Measurements from ENCODE around the gene TBC1D13.
A peak's percentile ranks its signal among the peaks of the same experiment; 100 is the strongest.
"Not testable (repeated sequence)": the region's sequence is repeated elsewhere in the genome, so short reads cannot be mapped to it uniquely, and the experiment has no call there.

The TBC1D13 gene, protein sequence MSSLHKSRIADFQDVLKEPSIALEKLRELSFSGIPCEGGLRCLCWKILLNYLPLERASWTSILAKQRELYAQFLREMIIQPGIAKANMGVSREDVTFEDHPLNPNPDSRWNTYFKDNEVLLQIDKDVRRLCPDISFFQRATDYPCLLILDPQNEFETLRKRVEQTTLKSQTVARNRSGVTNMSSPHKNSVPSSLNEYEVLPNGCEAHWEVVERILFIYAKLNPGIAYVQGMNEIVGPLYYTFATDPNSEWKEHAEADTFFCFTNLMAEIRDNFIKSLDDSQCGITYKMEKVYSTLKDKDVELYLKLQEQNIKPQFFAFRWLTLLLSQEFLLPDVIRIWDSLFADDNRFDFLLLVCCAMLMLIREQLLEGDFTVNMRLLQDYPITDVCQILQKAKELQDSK

DNA sequence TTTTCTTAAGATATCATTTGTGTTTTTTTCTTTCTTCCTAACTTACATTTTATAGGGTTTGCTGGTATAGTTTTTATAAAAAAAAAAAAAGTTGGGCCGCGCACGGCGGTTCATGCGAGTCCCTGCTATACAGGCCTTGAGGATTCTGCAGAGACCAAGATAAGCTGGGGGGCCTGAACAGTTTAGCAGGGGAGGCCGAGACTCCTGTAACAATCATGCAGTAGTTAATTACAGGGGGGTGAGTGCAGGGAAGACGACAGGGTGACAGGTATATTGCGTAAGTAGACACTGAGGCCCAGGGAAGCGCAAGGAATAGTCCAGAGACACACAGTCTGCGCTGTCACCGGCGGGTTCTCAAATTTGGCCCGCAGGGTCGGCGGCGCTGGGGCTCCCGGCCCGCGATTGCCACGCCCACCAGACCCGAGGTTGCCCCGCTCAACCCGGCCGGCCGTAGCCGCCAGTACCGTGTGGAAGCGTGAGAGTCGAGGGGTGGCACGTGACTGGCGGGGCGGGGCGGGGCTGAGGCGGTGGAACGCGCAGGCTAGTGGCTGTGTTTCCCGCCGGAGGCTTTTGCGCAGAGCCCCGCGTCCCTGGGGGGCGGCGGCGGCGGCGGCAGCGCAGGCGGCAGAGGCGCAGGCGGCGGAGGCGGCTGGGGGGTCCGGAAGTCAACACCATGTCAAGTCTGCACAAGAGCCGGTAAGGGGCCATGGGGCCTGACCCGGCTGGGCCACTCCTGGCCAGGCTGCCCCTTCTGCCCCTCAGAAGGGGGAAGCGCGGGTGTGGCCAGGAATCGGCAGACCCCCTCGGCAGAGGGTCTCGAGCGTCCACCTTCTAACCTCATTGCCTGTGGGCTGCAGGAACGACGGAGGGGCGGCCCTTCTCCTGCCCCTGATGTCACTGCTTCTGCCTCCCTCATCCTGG, at the start of gene TBC1D13:
TSS of gene TBC1D13 (plus strand) at position 573 of the 921 bp plus-strand sequence. CDS start at position 674, 101 bp downstream.
- DNase-seq: peak; percentile 92

DNA sequence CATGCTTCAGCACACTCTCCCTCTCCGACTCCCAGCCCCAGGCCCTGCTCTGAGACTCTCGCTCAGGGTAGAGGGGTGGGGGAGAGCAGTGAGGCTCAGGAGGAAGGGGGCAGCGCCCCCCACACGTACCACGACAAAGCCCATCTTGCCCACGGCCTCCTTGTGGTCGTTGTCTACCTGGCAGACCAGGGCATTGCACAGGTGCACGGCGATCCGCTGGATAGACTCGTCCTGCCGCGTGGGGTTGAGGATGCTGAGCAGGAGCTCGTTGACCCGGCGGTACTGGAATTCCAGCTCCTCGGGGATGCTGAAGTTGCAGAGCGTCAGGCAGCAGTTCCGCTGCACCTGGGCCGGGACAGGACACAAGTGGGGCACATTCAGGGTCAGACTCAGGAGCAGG, 44.7 kb upstream of the TBC1D13 start:
- no peak for DNase-seq

DNA sequence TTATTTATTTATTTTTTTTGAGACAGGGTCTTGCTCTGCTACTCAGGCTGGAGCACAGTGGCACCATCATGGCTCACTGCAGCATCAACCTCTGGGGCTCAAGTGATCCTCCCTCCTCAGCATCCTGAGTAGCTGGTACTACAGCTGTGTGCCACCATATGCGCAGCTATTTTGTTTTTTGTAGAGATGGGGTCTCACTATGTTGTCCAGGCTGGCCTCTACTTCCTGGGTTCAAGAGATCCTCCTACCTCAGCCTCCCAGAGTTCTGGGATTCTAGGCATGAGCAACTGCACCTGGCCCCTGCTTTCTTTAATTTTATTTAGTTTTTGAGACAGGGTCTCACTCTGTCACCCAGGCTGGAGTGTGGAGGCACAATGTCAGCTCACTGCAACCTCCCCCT, 43.6 kb upstream of the TBC1D13 start:
- no peak for DNase-seq

DNA sequence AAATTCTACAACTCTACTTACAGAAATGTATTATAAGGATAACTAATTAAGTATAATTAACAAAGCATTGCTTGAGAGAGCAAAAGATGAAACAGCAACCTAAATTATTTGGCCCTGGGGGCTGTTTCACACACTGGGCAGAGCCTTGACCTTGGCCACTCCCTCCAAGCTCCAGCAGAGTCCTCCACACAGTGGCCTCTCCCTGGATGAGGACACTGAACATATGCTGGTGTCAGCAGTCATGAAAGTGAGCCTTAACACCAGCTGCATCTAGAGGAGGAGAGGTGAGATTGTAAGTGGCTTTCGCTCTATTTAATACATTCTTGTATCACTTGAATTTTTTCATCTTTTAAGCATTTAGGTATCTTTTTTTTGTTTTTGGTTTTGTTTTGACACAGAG, 39.8 kb upstream of the TBC1D13 start:
- no peak for DNase-seq

DNA sequence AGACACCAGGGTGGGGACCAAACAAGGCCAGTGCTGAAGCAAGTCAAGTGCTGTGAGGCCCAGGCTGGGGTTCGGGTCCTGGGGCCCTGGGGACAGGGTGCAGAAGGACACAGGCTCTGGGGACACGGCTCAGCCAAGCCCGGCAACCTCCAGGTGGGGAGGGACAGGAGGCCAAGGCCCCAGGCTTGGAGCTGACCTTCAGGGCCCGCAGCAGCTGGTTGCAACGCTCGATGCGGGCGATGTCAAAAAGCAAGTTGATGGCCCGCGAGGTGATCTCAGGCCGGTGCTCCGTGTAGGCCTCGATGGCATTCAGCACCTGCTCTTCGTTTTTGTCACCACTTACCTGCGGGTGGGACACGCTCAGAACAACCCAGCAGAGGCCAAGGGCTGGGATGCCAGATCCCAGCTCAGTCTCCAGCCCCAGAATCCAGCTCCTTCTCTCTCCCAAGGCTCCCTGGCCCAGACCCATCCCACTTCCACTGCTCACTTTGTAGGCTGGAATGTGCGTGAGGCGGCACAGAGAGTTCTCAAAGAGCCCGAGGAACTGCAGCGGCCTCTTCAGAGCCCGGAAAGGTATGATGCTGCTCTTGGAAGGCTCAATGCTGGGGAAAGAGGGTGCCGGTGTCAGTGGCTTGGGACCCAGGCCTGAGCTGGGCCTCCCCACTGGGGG, 36.0 kb upstream of the TBC1D13 start:
- no peak for DNase-seq

DNA sequence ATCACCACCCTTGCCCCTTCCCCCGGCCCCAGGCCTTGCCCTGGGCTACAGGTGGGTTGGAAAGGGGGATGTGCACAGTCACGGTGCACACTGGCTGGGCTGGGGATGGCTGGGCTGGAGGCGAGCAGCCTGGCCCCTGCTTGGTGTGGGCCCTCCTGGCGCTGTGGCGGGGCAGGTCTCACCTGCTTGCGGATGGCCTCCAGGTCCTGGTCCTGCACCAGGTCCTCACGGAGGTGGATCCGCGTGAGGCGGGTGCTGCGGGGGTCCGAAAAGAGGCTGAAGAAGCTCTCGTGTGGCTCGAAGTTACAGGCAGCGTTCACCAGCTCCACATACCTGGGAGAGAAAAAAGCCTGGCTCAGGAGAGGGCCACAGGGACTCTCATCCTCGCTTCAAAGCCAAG, 33.4 kb upstream of the TBC1D13 start:
- DNase-seq: no peak

DNA sequence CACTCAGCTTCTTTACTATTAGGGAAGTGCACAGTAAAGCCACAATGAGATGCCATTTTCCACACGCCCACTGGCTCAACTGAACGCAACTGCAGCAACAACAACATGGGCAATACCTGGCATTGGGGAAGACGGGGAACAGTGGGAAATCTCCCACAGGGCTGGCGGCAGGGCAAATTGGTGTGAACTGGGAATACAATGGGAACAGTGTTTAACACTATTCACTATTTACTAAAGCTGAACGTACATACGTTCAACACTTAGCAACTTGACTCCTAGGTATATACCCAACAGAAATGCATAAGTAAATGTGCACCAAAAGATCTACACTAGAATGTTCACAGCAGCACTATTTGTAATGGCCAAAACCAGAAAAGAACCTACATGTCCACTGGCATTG, 29.5 kb upstream of the TBC1D13 start:
- no peak for DNase-seq

DNA sequence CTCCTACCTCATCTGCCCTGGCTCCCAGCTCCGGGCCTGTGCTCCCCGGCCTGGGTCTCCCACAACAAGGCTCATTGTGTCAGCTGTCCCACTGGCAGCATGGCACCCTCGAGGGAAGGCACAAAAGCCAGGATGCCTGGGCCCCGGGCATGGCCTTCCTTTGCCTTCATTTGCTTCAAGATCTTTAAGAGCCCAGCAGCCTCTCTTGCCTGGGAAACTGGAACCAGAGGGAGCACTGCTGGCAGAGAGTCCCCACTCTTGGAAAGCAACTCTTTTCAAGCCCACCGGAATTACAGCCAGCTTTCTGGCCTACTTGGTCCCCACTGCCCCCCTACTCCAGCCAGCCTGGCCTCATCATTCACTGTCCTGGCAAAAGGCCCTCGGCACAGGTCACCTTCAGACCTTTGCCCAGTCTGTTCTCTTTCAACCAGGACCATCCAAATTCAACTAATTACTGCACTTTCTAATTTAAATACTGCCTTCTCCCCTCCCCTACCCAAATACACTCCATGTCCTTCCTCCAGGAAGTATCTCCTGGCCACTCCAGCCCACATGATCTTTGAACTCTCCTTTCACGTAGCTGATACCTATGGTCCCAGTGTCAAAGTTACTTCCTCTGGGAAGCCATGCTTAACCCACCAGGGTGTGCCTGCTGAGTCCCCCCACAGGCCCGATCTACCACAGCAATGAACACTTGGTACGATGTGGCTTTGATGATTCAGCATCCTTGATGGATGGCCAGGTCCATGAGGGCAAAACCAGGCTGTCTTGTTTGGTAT, 24.2 kb upstream of the TBC1D13 start:
- no peak for DNase-seq

DNA sequence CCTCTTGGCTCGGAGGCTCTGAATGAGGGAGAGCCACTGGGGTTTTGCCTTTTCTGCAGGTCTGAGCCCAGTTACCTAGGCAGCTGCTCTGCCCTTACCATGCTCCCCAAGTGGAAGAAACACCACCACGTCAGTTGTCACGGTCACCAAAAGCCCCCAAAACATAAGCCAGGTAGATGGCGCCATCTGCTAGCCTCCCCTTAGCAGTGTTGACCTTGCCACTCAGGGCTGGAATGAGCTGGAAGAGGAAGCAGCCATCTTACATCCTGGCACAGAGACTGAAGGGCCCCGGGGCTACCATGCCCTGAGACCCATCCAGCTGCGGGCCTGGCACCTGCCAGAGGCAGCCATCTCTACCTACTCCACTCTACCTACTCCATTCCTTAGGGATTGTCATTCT, 22.7 kb upstream of the TBC1D13 start:
- DNase-seq: no peak

DNA sequence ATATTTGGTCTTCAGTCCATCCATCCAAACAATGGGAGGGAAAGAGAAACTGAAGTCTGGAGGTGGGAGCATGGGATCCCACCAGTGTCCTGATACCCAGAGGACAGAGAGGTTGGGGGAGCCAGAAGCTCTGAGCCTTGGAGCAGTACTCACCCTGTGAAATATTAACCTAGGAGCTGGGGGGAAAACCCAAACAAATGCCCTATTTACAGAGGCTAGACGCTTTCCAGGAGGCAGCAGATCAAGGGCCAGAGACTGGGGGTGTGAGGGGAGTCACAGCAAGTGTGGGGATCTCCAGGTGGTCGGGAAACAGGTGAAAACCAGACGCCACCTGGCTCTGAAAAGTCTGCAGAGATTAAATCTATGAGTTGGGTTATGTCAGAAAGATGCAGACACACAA, 21.6 kb upstream of the TBC1D13 start:
- no peak for DNase-seq

DNA sequence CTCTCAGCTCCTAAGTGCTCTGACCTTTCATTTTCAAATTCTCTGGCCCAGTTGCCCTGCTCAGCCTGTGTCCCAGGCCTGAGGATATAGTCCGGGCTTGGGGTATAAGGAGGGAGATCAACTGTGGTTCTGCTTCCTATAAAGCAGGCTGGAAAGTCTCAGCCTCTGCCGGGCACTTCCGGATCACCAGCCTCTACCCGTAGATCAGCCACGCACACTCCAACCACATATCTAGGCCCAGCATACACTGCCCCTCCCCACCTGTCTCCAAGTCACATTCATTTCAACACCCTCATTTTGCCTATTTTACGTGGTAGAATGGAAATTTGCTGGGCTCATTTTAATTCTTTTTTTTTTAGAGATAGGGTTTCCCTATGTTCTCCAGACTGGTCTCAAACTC, 18.4 kb upstream of the TBC1D13 start:
- DNase-seq: no peak

DNA sequence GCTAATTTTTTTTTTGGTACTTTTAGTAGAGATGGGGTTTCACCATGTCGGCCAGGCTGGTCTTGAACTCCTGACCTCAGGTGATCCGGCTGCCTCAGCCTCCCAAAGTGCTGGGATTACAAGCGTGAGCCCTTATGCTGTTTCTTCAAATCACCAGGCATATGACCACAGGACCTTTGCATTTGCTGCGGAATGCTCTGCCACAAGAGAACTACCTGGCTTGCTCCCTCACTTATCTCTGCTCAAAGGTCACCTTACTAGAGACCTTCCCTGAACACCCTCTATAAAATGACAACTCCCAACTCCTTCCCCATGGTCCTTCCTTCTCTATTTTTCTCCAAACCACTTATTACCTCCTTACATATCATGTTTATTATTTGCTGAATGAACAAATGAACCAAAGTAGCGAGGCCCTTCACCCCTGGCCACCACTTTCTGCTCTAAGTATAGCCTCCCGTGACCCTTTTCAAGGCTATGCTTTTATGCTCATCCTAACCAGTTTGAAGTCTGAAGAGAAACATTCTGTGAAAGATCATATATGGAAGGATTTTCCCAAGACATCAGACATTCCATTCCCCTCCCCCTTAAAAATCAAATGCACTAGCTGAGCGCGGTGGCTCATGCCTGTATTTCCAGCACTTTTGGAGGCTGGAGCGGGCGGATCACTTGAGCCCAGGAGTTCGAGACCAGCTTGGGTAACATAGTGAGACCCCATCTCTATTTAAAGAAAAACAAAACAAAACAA, 16.6 kb upstream of the TBC1D13 start:
- no peak for DNase-seq

DNA sequence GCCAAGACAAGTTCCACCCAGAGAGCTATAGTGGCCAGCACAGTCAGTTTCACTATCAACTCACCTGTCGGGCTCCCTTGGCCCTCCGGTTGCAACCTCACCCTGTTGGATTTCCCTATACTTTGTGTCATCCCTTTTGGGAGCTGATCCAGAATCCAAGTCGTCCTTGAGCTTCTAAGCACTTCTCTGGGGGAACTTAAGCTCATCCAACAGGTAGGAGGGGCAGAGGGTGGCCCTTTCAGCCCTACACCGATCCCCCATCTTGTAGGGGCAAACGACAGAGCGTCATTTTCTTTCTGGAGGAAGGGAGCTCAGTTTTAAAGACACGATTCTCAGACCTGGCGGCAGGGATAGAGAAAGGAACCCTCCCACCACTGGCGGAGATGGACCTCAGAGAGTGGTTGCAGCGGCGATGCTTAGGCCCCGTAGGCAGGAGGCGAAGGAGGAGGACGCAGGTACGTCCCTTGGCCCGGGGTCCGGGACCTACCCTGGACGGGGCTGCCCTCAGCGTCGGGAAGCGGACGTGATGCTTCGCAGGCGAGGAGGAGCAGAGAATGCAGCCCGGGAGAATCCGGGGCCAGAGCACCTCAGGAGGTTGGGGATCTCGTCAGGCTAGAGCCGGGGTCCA, 15.8 kb upstream of the TBC1D13 start:
- DNase-seq: no peak

DNA sequence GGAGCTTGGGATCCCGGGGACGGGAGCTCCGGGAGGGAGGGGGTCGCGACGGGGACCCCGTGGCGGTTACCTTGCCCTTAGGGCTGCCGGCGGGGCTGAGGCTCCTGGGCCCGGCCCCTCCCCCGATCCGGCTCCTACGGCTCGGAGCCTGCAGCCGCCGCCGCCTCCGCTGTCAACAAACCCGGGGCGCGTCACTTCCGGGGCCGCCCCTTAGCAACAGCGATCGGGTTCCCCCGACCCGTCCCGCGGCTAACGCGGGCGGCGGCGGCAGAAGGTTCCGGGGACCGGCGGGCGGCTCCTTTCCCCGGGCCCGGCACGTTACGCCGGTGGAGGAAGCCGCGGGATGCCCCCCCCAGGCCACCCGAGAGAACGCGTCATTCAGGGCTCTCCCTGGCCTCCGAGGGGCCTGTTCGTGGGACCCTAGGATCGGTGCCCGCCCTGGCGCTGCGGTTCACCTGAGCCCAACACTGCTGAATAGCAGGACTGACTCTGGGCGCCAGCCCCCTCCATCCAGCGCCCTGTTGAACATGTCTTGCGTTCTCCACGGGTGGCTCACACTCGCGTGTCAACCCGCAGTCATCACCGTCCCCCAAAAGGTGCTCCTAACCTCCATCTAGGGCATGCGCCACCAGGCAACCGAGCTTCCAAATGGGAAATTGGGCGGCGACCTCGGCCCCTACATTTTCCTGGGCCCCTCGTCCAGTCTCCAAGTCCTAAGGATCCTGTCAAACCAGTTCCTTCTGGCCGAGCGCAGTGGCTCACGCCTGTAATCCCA, 15.1 kb upstream of the TBC1D13 start, which contains the start of gene ZER1:
TSS of gene ZER1 (minus strand) at position 183 of the 775 bp plus-strand sequence. CDS start 16,362 bp downstream, outside the sequence.
- peak; percentile 93 for DNase-seq

DNA sequence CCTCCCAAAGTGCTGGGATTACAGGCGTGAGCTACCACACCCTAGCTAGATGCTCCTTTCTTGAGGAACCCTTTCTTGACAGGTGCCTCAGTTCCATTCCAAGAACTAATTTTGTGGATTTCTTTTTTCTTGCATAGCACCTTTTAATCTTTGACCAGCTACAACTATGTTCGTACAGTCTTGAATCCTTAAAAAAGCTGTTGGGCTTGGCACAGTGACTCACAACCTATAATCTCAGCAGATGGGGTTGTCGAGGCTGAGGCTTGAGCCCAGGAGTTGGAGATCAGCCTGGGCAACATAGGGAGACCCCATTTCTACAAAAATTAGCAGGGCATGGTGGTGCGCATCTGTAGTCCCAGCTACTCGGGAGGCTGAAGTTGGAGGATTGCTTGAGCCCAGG, 14.0 kb upstream of the TBC1D13 start:
- no peak for DNase-seq

DNA sequence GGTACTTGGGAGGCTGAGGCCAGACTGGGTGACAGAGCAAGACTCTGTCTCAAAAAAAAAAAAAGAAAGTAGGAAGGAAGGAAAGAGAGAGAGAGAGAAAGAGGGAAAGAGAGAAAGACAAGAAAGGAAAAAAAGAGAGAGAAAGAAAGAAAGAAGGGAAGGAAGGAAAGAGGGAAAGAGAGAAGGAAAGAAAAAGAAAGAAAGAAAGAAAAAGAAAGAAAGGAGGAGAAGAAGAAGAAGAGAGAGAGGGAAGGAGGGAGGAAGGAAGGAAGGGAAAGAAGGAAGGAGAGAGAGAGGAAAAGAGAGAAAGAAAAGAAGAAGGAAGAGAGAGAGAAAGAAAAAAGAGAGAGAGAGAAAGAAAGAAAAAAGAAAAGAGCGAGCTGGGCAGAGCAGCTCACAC, 12.2 kb upstream of the TBC1D13 start:
- no peak for DNase-seq

DNA sequence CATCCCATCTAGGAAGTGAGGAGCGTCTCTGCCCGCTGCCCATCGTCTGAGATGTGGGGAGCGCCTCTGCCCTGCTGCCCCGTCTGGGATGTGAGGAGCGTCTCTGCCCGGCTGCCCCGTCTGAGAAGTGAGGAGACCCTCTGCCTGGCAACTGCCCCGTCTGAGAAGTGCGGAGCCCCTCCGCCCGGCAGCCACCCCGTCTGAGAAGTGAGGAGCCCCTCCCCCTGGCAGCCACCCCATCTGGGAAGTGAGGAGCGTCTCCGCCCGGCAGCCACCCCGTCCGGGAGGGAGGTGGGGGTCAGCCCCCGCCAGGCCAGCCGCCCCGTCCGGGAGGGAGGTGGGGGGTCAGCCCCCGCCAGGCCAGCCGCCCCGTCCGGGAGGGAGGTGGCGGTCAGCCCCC, 7.0 kb upstream of the TBC1D13 start:
- DNase-seq: not testable (repeated sequence)

DNA sequence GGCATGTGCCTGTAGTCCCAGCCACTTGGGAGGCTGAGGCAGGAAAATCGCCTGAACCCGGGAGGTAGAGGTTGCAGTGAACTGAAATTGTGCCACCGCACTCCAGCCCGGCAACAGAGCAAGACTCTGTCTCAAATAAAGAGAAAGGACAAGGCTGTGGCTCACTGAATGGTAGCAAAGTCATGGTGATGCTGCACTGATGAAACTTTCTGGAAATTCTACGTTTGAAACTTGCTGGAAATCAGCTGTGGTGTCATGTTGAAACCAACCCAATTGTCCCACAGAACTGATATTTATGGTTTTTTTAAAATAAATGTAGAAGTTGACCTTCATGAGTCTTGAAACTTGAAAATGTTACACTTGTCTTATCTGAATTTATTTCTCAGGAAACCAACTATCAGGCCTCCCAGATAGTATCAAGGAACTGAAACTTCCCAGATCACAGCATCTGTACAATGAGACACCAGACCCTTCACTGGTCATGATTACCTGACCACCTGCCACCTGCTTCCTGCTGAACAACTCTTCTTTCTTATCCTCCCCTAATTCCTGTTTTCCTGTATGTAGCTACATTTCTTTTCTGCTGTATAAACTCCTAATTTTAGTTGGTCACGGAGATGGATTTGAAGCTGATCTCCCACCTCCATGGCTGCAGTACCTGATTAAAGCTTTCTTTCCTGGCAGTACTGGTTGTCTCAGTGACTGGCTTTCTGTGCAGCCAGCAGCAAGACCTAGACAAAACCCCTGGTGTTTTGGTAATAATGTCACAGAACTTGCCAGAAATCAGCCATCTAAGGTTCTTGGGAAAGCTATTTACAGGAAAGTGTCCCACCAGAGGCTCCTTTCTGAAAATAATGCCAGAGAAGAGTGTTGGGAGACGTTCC, 5.6 kb upstream of the TBC1D13 start:
- DNase-seq: no peak

DNA sequence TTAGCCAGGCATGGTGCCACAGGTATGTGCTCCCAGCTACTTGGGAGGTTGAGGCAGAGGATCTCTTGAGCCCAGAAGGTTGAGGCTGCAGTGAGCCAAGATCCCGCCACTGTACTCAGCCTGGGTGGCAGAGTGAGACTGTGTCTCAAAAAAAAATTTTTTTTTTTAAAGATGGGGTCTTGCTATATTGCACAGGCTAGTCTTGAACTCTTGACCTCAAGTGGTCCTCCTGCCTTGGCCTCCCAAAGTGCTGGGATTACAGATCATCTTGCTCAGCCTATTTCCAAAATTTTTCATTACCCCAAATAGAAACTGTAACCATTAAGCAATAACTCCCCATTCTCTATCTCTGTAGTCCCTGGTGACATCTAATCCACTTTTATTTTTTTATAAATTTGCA, 4.4 kb upstream of the TBC1D13 start:
- DNase-seq: no peak
